Measurements from ENCODE around the gene TMEM178A. TPM values are rescaled to one million over a fixed set of nuclear protein-coding genes. Genes with fewer than 3 reads are reported as not detected.

The TMEM178A gene
- total RNA-seq, 1 donor from 2014 or later = 28.7 TPM

DNA sequence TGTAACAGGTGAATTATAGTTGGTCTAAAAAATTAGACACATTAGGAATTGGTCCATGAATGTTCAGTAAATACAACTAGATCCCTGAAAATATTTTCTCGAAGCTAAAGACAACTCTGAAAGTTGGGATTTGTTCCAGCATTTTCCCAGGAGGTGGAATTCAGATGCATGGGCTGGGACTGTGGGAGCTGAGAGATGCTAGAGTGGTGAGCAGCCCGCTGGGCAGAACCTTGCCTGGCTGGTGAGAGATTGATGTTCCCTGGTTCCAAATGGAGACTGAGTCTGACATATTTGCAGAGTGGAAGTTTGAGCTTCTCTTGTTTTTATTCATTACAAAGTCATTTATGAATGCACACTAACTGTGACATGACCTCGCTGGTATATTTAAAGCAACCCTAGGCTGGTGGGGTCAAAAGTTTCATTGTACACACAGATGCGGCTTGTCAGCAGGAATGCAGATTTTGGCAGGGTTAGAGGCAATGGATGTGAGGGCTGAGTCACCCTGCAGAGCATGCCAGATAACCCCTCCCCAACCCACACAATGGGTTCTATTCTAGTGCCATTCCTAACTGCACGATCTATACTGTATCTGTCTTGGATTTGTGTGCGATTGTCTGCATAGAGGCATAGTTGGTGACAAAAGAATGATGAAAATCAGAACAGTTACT, 23.5 kb upstream of the TMEM178A start:
- H3K4me1 Mint-ChIP-seq (ENCODE audit: low read depth, unreplicated experiment) = peaks cover 19% of the 10 kb centered on the region
- no peak overlapping the region for H3K4me3 ChIP-seq (ENCODE audit: insufficient read depth, low read depth, low read length)
- H2AFZ ChIP-seq (ENCODE audit: low read depth, low read length) = no peak overlapping the region
- no peaks in the 10 kb centered on the region for H3K36me3 ChIP-seq (ENCODE audit: insufficient read depth, low read length)
- H3K4me2 ChIP-seq (ENCODE audit: low read length) = peak overlapping the region; percentile 76
- H3K36me3 Mint-ChIP-seq (ENCODE audit: low read depth, unreplicated experiment) = no peaks in the 10 kb centered on the region
- H3K9me3 ChIP-seq (ENCODE audit: insufficient read depth, low read depth, low read length) = no peaks in the 10 kb centered on the region
- H4K20me1 ChIP-seq (ENCODE audit: insufficient read depth, low read length) = no peaks in the 10 kb centered on the region
- H3K27me3 ChIP-seq (ENCODE audit: insufficient read depth, low read length) = no peaks in the 10 kb centered on the region
- peaks cover 13% of the 10 kb centered on the region for H3K4me1 ChIP-seq (ENCODE audit: insufficient read depth, low read length)
- DNase-seq (ENCODE audit: low read depth) (peak; percentile 93), FAIRE-seq (peak; percentile 97)
- peak overlapping the region; percentile 60 for H3K27ac Mint-ChIP-seq (ENCODE audit: unreplicated experiment)
- H3K79me2 ChIP-seq (ENCODE audit: insufficient read depth, low read length) = no peaks in the 10 kb centered on the region
- TF ChIP-seq, protein P1, sequence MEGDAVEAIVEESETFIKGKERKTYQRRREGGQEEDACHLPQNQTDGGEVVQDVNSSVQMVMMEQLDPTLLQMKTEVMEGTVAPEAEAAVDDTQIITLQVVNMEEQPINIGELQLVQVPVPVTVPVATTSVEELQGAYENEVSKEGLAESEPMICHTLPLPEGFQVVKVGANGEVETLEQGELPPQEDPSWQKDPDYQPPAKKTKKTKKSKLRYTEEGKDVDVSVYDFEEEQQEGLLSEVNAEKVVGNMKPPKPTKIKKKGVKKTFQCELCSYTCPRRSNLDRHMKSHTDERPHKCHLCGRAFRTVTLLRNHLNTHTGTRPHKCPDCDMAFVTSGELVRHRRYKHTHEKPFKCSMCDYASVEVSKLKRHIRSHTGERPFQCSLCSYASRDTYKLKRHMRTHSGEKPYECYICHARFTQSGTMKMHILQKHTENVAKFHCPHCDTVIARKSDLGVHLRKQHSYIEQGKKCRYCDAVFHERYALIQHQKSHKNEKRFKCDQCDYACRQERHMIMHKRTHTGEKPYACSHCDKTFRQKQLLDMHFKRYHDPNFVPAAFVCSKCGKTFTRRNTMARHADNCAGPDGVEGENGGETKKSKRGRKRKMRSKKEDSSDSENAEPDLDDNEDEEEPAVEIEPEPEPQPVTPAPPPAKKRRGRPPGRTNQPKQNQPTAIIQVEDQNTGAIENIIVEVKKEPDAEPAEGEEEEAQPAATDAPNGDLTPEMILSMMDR (IDR thresholded peaks at IDR 0.05; ENCODE audit: insufficient read depth, low read depth, low read length) = no peak
- TF ChIP-seq EZH2 (IDR thresholded peaks at IDR 0.05; ENCODE audit: insufficient read depth, low read length) = no peak
- no peak overlapping the region for H3K4me3 Mint-ChIP-seq (ENCODE audit: unreplicated experiment)
- no peaks in the 10 kb centered on the region for H3K9me3 Mint-ChIP-seq (ENCODE audit: unreplicated experiment)
- H3K27ac ChIP-seq (ENCODE audit: low read depth, low read length) = peak overlapping the region; percentile 62
- H3K9ac ChIP-seq (ENCODE audit: low read length) = peak overlapping the region; percentile 39
- no peaks in the 10 kb centered on the region for H3K27me3 Mint-ChIP-seq (ENCODE audit: low read depth, unreplicated experiment)

DNA sequence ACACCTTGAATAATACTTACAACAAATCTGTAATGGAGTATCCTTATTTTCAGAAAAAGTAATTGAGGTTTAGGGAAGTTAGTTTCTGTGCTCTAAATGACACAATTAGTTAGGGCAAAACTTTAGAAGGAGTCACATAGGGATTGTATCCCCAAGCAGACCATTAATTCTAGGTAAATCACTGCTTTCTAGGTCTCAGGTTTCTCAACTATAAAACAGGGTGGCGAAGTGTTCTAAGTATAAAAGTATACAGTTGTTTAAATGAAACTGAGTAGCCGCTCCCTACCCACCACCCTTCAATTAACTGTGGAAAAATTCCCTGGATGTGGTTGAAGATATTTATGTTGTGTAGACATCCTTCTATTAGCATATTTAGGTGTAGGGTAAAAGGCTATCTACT, 19.9 kb upstream of the TMEM178A start:
- H2AFZ ChIP-seq (ENCODE audit: low read depth, low read length) = no peak overlapping the region
- Mint-ChIP-seq H3K4me1 (ENCODE audit: low read depth, unreplicated experiment) (peaks cover 24% of the 10 kb centered on the region), H3K36me3 (ENCODE audit: low read depth, unreplicated experiment) (peaks cover under 1% of the 10 kb centered on the region), H3K9me3 (ENCODE audit: unreplicated experiment) (no peaks in the 10 kb centered on the region), H3K4me3 (ENCODE audit: unreplicated experiment) (no peak overlapping the region), H3K27me3 (ENCODE audit: low read depth, unreplicated experiment) (no peaks in the 10 kb centered on the region), H3K27ac (ENCODE audit: unreplicated experiment) (no peak overlapping the region)
- H3K4me3 ChIP-seq (ENCODE audit: insufficient read depth, low read depth, low read length) = no peak overlapping the region
- DNase-seq (ENCODE audit: low read depth) = no peak
- no peak overlapping the region for H3K9ac ChIP-seq (ENCODE audit: low read length)
- H3K36me3 ChIP-seq (ENCODE audit: insufficient read depth, low read length) = no peaks in the 10 kb centered on the region
- no peak overlapping the region for H3K4me2 ChIP-seq (ENCODE audit: low read length)
- H3K27me3 ChIP-seq (ENCODE audit: insufficient read depth, low read length) = no peaks in the 10 kb centered on the region
- no peaks in the 10 kb centered on the region for H3K79me2 ChIP-seq (ENCODE audit: insufficient read depth, low read length)
- H4K20me1 ChIP-seq (ENCODE audit: insufficient read depth, low read length) = no peaks in the 10 kb centered on the region
- TF ChIP-seq, protein P1 (IDR thresholded peaks at IDR 0.05; ENCODE audit: insufficient read depth, low read depth, low read length) = no peak
- TF ChIP-seq EZH2 (IDR thresholded peaks at IDR 0.05; ENCODE audit: insufficient read depth, low read length) = no peak
- no peak overlapping the region for H3K27ac ChIP-seq (ENCODE audit: low read depth, low read length)
- no peak for FAIRE-seq
- no peaks in the 10 kb centered on the region for H3K9me3 ChIP-seq (ENCODE audit: insufficient read depth, low read depth, low read length)
- H3K4me1 ChIP-seq (ENCODE audit: insufficient read depth, low read length) = peaks cover 13% of the 10 kb centered on the region

DNA sequence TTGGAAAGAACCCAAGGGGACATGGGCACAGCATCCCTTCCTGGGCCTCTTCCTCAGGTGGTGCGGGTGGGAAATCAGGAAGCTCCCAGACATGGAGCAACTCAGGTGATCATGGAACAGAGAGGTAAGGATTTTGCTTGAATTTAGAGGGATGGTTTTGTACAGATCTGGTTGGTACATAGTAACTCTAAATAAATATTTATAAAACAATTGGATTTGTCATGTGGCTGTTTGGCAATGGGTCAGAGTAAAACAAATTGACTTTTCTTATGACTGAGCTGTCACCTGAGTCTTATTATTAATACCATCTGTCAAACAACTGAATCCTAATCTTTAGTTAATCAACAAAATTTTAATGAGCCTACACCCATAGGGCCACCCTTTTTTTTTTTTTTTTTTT, 19.4 kb upstream of the TMEM178A start:
- no peaks in the 10 kb centered on the region for H4K20me1 ChIP-seq (ENCODE audit: insufficient read depth, low read length)
- no peak overlapping the region for H3K4me2 ChIP-seq (ENCODE audit: low read length)
- no peak overlapping the region for H2AFZ ChIP-seq (ENCODE audit: low read depth, low read length)
- Mint-ChIP-seq H3K4me3 (ENCODE audit: unreplicated experiment) (no peak overlapping the region), H3K9me3 (ENCODE audit: unreplicated experiment) (no peaks in the 10 kb centered on the region), H3K36me3 (ENCODE audit: low read depth, unreplicated experiment) (peaks cover 3% of the 10 kb centered on the region), H3K4me1 (ENCODE audit: low read depth, unreplicated experiment) (peaks cover 21% of the 10 kb centered on the region), H3K27me3 (ENCODE audit: low read depth, unreplicated experiment) (no peaks in the 10 kb centered on the region), H3K27ac (ENCODE audit: unreplicated experiment) (no peak overlapping the region)
- peaks cover 13% of the 10 kb centered on the region for H3K4me1 ChIP-seq (ENCODE audit: insufficient read depth, low read length)
- no peak overlapping the region for H3K4me3 ChIP-seq (ENCODE audit: insufficient read depth, low read depth, low read length)
- FAIRE-seq (no peak), DNase-seq (ENCODE audit: low read depth) (no peak)
- H3K79me2 ChIP-seq (ENCODE audit: insufficient read depth, low read length) = no peaks in the 10 kb centered on the region
- H3K9me3 ChIP-seq (ENCODE audit: insufficient read depth, low read depth, low read length) = no peaks in the 10 kb centered on the region
- H3K27me3 ChIP-seq (ENCODE audit: insufficient read depth, low read length) = no peaks in the 10 kb centered on the region
- H3K27ac ChIP-seq (ENCODE audit: low read depth, low read length) = no peak overlapping the region
- H3K9ac ChIP-seq (ENCODE audit: low read length) = no peak overlapping the region
- TF ChIP-seq, protein P1 (IDR thresholded peaks at IDR 0.05; ENCODE audit: insufficient read depth, low read depth, low read length) = no peak
- no peak for TF ChIP-seq EZH2 (IDR thresholded peaks at IDR 0.05; ENCODE audit: insufficient read depth, low read length)
- no peaks in the 10 kb centered on the region for H3K36me3 ChIP-seq (ENCODE audit: insufficient read depth, low read length)
